KBM-7 (cell line): ENCODE measurements around the gene AK3.

ENCODE experiments used
- DNase-seq: peaks from one replicate; pipeline ENCODE4 v3.0.0-alpha.2; 2015
- in situ Hi-C: fragments of 300-500 bp; cut with MboI; formaldehyde crosslinking; loops from 2 replicates; pipeline ENCODE4 v1.14.3; 2020; ENCODE audit warnings: low sequenced_read_pairs, low pct_unique_long_range_greater_than_20kb, mixed read lengths

Gene AK3

GRCh38 chr9:4717815-4718214 lies 23.2 kb downstream of the AK3 start:
- in situ Hi-C loops, result no loop called here
- DNase-seq, result no peak

- no peak for DNase-seq
- in situ Hi-C loops, result no loop called here
Observed at GRCh38 chr9:4716163-4716562, 24.8 kb downstream of the AK3 start.

GRCh38 chr9:4714266-4715016 lies 26.6 kb downstream of the AK3 start:
- in situ Hi-C loops, result no loop called here
- DNase-seq, result no peak

- in situ Hi-C loops, result no loop called here
- no peak for DNase-seq
Observed at GRCh38 chr9:4713849-4714248, 27.2 kb downstream of the AK3 start.

GRCh38 chr9:4709380-4709779 lies 31.6 kb downstream of the AK3 start:
- DNase-seq, result no peak
- in situ Hi-C loops, result no loop called here

GRCh38 chr9:4706971-4707622 lies 33.9 kb downstream of the AK3 start:
- peak; percentile 72 for DNase-seq
- in situ Hi-C loops, result no loop called here

GRCh38 chr9:4706021-4706420 lies 35.0 kb downstream of the AK3 start:
- no peak for DNase-seq
- in situ Hi-C loops, result no loop called here

GRCh38 chr9:4704129-4704528 lies 36.9 kb downstream of the AK3 start:
- in situ Hi-C loops, result no loop called here
- DNase-seq, result no peak

- in situ Hi-C loops, result no loop called here
- no peak for DNase-seq
Observed at GRCh38 chr9:4701526-4701925, 39.5 kb downstream of the AK3 start.

GRCh38 chr9:4700932-4701331 lies 40.1 kb downstream of the AK3 start:
- in situ Hi-C loops, result no loop called here
- DNase-seq, result no peak

GRCh38 chr9:4700091-4700490 lies 40.9 kb downstream of the AK3 start:
- in situ Hi-C loops, result no loop called here
- DNase-seq, result no peak

- DNase-seq, result no peak
- in situ Hi-C loops, result no loop called here
Observed at GRCh38 chr9:4691795-4692194, 49.2 kb downstream of the AK3 start.

GRCh38 chr9:4690144-4690543 lies 50.9 kb downstream of the AK3 start:
- no peak for DNase-seq
- in situ Hi-C loops, result no loop called here

- in situ Hi-C loops, result no loop called here
- DNase-seq, result no peak
Observed at GRCh38 chr9:4689687-4690104, 51.3 kb downstream of the AK3 start.

GRCh38 chr9:4689021-4689420 lies 52.0 kb downstream of the AK3 start:
- in situ Hi-C loops, result no loop called here
- no peak for DNase-seq

- in situ Hi-C loops, result no loop called here
- no peak for DNase-seq
Observed at GRCh38 chr9:4686584-4686983, 54.4 kb downstream of the AK3 start.

GRCh38 chr9:4686112-4686511 lies 54.9 kb downstream of the AK3 start:
- DNase-seq, result no peak
- in situ Hi-C loops, result no loop called here

GRCh38 chr9:4684820-4685219 lies 56.2 kb downstream of the AK3 start:
- in situ Hi-C loops, result no loop called here
- no peak for DNase-seq

GRCh38 chr9:4680750-4681149 lies 60.3 kb downstream of the AK3 start:
- DNase-seq, result no peak
- in situ Hi-C loops, result no loop called here

GRCh38 chr9:4680173-4680525 lies 60.9 kb downstream of the AK3 start:
- in situ Hi-C loops, result no loop called here
- no peak for DNase-seq
